ENCODE results near the gene ZNF771. TPM values are rescaled to one million over a fixed set of nuclear protein-coding genes. Genes with fewer than 3 reads are reported as not detected.
"Not testable (repeated sequence)": the region's sequence is repeated elsewhere in the genome, so short reads cannot be mapped to it uniquely, and the experiment has no call there.

ZNF771 gene
- total RNA-seq, 1 experiment from 2014 or later = 13.5 TPM

DNA sequence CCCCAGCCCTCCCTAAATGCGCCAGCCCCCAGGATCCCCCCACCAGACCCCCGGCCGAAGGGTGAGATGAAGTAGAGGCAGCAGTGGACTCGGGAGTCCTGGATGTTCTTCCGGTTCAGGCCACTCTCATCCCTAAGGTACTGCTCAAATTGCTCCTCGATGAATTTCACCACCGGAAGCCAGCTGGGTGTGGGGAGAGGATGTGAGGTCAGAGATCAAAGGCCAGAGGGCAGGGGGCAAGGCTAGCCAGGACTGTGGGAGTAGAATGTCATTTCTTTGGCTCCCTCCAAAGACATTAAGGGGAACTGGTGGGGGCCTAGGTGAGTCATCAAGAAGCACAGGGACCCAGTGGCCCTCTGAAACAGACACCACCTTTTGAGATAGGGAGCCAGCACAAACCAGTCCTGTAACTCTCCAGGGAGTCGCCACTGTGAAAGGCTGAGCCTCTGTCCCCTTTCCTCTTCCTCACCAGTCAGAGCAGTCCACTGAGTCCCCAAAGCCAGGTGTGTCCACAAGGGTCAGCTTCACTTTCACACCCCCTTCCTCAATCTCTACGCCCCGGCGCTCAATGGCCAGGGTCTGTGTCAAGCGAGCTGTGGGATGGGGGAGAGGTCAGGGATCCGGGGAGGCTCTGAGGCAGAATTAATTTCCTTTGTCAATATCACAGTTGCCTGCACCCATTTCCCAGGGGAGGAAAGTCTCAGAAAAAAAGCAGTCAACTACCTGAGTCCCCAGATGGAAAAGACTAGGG is 25.9 kb upstream of the ZNF771 start:
- H3K4me3 ChIP-seq (ENCODE audit: insufficient read depth, low read depth, low read length) = no peak overlapping the region
- DNase-seq = no peak
- no peaks in the 10 kb centered on the region for H3K36me3 ChIP-seq (replicated peaks; ENCODE audit: control insufficient read depth, insufficient read depth, low read length)
- no peaks in the 10 kb centered on the region for H3K27me3 ChIP-seq (ENCODE audit: control insufficient read depth, insufficient read depth, low read length)

DNA sequence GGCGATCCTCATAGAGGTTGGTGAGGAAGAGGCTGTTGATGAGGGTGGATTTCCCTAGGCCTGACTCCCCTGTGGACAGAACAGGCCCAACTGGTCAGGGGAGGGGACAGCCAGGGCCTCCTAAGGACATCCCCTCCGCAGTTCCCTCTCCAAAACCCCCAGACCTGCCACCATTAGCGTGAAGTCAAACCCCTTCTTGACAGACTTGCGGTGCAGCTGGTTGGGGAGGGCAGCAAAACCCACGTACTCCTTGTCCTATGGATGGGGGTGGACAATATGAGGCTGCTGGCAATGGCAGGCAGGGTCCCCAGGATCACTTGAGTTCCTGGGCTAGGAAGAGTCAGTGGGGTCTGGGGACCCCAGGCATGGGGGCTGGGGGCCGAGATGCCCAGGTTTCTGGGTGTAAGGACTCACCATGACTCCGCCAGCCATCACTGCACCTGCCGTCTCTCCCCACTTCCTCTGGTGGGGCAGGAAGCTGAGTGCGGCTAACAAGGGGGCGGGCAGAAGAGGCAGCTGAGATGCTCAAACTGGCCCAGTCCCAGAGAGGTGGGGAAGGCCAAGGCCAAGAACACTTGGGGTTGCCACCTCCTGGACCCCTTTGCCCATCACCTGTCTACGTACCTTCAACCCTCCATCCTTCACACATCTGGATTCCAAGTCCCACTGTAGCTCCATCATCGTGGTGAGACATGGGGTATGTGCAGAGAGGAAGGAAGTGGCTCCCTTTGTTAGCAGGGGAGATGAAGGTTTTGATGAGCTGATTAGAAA is 25.1 kb upstream of the ZNF771 start, which contains the start of gene SEPTIN1:
TSS of gene SEPTIN1 (minus strand) at position 451 of the 771 bp plus-strand sequence. CDS start at position 432, 19 bp downstream.
- Histone ChIP-seq H3K27me3 (ENCODE audit: control insufficient read depth, insufficient read depth, low read length) (no peaks in the 10 kb centered on the region), H3K4me3 (ENCODE audit: insufficient read depth, low read depth, low read length) (no peak within 1 kb of the TSS), H3K36me3 (replicated peaks; ENCODE audit: control insufficient read depth, insufficient read depth, low read length) (no peaks in the 10 kb centered on the region)
- DNase-seq = no peak

DNA sequence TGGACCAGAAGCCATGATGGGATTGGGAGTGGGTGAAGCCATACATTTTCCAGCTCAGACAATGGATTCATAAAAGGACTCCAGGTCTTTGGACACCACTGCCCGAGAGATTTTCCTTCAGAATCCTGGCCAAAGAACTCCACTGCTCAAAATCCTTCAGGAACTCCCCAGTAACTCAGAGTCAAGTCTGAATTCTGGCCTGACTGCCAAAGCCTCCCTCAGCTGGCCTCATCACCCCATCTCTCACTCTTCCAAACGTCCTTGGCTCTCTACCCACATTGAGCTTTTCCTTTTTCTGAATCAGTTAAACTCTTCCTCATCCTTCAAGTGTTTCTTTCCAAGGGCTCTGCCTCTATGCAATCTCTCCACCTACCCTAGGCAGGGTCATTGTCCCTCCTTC is 23.9 kb upstream of the ZNF771 start:
- Histone ChIP-seq H3K36me3 (replicated peaks; ENCODE audit: control insufficient read depth, insufficient read depth, low read length) (no peaks in the 10 kb centered on the region), H3K4me3 (ENCODE audit: insufficient read depth, low read depth, low read length) (no peak overlapping the region), H3K27me3 (ENCODE audit: control insufficient read depth, insufficient read depth, low read length) (no peaks in the 10 kb centered on the region)
- no peak for DNase-seq

DNA sequence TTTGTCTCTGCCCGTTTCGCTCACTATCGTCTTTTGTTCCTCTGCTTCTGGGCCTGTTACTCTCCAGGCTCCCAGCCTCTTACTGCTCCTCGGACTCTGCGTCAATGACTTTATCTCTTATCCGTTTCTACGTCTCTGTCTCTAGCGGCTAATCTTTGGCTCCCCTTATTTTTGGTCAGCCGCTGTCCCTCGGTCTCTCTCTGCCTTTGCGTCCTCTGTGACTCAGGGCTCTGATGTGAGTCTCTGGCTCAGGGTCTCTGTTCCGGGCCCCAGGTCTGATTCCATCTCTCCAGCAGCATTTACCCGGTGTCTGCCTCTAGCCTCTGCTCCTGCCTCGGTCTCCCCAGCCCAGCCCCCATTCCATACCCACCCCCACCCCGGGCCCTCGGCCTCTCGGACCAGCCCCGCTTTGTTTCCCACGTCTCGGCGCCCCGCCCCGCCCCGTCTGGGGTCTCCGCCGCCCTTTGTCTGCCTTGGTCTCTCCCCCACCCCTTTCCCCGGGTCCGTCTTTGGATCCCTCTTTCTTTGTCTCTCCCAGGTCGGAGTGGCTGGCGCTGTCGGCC is 12.7 kb upstream of the ZNF771 start:
- DNase-seq = peak; percentile 96
- H3K27me3 ChIP-seq (ENCODE audit: control insufficient read depth, insufficient read depth, low read length) = no peaks in the 10 kb centered on the region
- H3K36me3 ChIP-seq (replicated peaks; ENCODE audit: control insufficient read depth, insufficient read depth, low read length) = peaks cover 8% of the 10 kb centered on the region
- peak overlapping the region; percentile 93 for H3K4me3 ChIP-seq (ENCODE audit: insufficient read depth, low read depth, low read length)

DNA sequence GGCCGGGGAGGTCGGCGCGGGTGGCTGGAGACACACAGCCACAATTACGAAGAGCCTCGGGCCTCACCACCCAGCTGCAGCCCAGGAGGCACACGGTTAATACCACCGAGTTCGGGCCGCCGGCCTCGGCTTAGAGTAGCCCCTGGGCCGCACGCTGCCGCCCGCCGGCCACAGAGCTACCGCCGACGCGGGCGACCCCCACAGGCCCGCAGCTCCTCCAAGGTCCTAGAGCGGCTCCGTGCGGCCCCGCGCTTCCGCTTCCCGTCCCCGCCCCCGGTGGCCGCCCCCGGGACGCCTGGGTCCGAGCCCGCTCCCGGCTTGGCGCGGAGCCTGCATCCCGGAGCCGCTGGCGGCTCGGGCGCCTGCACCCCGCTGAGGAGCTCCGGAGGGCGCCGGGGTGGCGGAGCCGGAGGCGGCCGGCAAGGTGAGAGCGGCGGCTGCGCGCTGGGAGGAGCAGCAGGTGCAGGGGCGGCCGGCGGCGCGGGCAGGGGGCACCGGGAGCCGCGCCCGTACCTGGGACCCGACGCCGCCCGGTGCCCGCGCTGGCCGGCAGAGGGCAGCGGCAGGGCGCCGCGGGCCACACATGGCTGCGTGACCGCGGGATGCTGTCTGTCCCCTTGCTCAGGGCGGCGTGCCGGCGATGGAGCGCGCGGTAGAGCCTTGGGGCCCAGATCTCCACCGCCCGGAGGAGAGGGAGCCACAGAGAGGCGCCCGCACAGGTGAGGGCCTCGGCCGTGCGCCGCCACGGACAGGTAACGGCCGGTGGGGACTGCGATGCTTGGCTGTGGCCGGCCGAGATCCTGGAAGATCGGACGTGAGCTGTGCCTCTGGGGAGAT is 12.0 kb upstream of the ZNF771 start, which contains the start of gene ZNF48:
TSS of gene ZNF48 (plus strand) at position 266 of the 837 bp plus-strand sequence. CDS start at position 641, 375 bp downstream.
- DNase-seq = peak; percentile 95
- H3K4me3 ChIP-seq (ENCODE audit: insufficient read depth, low read depth, low read length) = peak within 1 kb of the TSS; percentile 93
- no peaks in the 10 kb centered on the region for H3K27me3 ChIP-seq (ENCODE audit: control insufficient read depth, insufficient read depth, low read length)
- peaks cover 8% of the 10 kb centered on the region for H3K36me3 ChIP-seq (replicated peaks; ENCODE audit: control insufficient read depth, insufficient read depth, low read length)

DNA sequence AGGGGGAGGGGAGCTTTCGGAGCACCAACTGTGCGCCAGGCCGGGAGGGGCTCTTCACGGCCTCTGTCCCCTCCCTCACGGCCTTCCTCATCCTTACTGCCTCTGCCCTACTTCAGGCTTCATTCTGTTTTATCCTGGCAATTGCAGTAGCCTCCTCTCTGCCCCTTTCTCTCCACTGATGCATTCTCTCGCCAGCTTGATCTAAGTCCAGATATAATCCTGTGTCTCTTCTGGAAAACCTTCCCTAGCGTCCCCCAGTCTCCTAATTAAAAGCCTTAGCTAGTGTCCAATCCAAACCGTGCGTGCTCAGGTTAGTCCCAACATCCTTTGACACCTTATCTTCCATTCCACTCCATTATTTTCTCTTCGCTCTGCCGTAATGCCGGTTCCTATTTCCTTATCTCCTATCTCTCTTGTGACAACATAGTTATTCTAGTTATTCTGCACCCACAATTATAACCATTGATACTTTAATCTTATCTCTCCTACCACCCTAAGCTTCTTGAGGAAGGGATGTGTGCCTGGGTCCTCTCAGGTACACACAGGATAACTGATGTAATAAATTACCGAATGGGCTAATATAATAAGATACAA is 11.3 kb upstream of the ZNF771 start:
- peaks cover 8% of the 10 kb centered on the region for H3K36me3 ChIP-seq (replicated peaks; ENCODE audit: control insufficient read depth, insufficient read depth, low read length)
- H3K27me3 ChIP-seq (ENCODE audit: control insufficient read depth, insufficient read depth, low read length) = no peaks in the 10 kb centered on the region
- no peak for DNase-seq
- peak overlapping the region; percentile 93 for H3K4me3 ChIP-seq (ENCODE audit: insufficient read depth, low read depth, low read length)

DNA sequence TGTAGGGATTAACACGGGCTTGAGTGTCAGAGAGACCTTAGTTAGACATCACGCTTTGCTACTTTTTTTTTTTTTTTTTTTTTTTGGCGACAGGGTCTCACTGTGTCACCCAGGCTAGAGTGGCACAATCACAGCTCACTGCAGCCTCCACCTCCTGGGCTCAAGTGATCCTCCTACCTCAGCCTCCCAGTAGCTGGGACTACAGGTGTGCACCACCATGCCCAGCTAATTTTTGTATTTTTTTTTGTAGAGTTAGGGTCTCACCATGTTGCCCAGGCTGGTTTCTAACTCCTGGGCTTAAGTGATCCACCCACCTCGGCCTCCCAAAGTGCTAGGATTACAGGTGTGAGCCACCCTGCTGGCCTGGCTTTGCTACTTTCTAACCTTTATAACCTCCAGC is 10.8 kb upstream of the ZNF771 start:
- DNase-seq; H3K27me3 ChIP-seq (ENCODE audit: control insufficient read depth, insufficient read depth, low read length); H3K36me3 ChIP-seq (replicated peaks; ENCODE audit: control insufficient read depth, insufficient read depth, low read length); H3K4me3 ChIP-seq (ENCODE audit: insufficient read depth, low read depth, low read length): not testable (repeated sequence)

DNA sequence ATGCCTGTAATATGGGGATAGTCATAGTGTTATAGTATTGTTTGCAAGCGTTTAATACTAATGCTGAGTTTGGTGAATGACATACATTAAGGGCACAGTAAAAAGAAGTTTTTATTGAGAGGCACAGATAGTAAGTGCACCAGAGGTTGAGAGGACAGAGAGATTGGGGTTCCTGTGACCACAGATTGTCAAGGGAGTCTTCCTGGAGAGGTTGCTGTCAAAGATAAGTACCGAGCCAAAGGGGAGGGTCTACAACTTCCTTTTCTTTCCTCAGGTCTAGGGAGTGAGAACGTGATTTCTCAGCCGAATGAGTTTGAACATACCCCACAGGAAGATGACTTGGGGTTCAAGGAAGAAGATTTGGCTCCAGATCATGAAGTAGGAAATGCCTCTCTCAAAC is 10.3 kb upstream of the ZNF771 start:
- no peak for DNase-seq
- Histone ChIP-seq H3K4me3 (ENCODE audit: insufficient read depth, low read depth, low read length) (no peak overlapping the region), H3K27me3 (ENCODE audit: control insufficient read depth, insufficient read depth, low read length) (no peaks in the 10 kb centered on the region), H3K36me3 (replicated peaks; ENCODE audit: control insufficient read depth, insufficient read depth, low read length) (peaks cover 8% of the 10 kb centered on the region)

DNA sequence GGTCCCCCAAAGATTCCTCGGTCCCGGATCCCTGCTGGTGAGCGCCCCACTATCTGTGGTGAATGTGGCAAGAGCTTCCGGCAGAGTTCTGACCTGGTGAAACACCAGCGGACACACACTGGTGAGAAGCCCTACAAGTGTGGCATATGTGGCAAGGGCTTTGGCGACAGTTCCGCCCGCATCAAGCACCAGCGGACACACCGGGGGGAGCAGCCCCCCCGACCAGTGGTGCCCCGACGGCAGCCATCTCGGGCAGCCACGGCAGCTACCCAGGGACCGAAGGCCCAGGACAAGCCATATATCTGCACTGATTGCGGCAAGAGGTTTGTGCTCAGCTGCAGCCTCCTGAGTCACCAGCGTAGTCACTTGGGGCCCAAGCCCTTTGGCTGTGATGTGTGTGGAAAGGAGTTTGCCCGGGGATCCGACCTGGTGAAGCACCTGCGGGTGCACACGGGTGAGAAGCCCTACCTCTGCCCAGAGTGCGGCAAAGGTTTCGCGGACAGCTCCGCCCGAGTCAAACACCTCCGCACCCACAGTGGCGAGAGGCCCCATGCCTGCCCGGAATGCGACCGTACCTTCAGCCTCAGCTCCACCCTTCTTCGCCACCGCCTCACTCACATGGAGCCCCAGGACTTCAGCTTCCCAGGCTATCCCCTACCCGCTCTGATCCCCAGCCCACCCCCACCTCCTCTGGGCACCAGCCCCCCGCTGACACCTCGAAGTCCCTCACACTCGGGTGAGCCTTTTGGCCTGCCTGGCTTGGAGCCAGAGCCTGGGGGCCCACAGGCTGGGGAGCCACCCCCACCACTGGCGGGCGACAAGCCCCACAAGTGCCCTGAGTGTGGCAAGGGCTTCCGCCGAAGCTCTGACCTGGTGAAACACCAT is 9.4 kb upstream of the ZNF771 start:
- DNase-seq = no peak
- peaks cover 8% of the 10 kb centered on the region for H3K36me3 ChIP-seq (replicated peaks; ENCODE audit: control insufficient read depth, insufficient read depth, low read length)
- H3K4me3 ChIP-seq (ENCODE audit: insufficient read depth, low read depth, low read length) = no peak overlapping the region
- no peaks in the 10 kb centered on the region for H3K27me3 ChIP-seq (ENCODE audit: control insufficient read depth, insufficient read depth, low read length)

DNA sequence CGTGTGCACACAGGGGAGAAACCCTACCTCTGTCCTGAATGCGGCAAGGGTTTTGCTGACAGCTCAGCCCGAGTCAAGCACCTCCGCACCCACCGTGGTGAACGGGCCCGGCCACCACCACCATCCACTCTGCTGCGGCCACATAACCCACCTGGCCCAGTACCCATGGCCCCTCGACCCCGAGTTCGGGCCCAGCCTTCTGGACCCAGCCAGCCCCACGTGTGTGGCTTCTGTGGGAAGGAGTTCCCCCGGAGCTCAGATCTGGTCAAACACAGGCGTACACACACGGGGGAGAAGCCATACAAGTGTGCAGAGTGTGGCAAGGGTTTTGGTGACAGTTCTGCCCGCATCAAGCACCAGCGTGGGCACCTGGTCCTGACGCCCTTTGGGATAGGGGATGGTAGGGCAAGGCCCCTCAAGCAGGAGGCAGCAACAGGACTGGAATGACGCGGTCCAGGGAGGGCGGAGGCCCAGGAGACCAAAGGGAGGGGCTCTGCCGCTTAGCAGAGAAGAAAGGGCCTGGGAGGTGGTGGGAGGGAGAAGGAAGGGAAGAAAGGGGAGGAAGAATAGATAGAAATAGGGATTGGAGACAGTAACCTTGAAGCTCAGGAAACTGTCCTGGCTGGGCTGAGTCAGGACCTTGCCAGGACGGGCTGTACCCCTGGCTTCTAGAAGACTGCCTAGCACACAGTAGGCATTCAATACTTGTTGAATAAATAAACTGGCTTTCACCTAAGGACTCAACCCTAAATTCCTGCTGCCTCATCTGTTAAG is 8.6 kb upstream of the ZNF771 start:
- Histone ChIP-seq H3K36me3 (replicated peaks; ENCODE audit: control insufficient read depth, insufficient read depth, low read length) (peaks cover 8% of the 10 kb centered on the region), H3K4me3 (ENCODE audit: insufficient read depth, low read depth, low read length) (no peak overlapping the region), H3K27me3 (ENCODE audit: control insufficient read depth, insufficient read depth, low read length) (no peaks in the 10 kb centered on the region)
- DNase-seq = peak; percentile 67

DNA sequence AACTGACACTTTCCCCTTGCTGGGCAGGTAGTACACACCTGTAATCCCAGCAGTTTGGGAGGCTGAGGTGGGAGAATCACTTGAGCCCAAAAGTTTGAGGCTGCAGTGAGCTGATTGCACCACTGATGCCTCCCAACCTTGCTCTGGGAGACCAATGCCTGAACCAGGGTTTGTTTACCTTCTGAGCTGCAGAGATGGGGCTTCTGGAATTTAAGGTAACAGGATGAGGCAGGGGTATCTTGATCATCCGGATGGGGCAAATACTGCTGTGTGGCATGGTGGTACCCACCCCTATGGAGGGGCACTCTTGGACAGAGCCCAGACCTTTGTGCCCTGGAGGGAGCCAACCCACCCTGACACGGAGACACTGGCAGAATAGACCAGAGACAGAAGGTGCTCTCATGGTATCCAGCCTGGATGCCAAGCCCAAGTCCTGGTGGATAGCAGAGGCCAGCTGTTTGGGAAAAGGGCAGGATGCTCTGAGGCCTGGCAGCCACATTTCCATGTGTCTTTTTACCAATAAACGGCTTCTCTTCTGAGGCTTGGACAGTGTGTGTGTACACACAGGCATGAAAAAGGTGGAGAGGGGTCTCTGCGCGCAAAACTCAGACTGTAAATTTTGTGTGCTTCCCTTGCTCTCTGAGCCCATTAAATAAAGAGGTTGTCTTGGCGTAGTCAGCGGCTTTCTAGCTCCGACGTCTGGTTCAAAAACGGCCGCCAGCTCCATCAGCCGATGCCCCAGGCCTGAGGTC is 7.8 kb upstream of the ZNF771 start:
- DNase-seq = peak; percentile 46
- Histone ChIP-seq H3K27me3 (ENCODE audit: control insufficient read depth, insufficient read depth, low read length) (no peaks in the 10 kb centered on the region), H3K4me3 (ENCODE audit: insufficient read depth, low read depth, low read length) (peak overlapping the region; percentile 59), H3K36me3 (replicated peaks; ENCODE audit: control insufficient read depth, insufficient read depth, low read length) (peaks cover 8% of the 10 kb centered on the region)

DNA sequence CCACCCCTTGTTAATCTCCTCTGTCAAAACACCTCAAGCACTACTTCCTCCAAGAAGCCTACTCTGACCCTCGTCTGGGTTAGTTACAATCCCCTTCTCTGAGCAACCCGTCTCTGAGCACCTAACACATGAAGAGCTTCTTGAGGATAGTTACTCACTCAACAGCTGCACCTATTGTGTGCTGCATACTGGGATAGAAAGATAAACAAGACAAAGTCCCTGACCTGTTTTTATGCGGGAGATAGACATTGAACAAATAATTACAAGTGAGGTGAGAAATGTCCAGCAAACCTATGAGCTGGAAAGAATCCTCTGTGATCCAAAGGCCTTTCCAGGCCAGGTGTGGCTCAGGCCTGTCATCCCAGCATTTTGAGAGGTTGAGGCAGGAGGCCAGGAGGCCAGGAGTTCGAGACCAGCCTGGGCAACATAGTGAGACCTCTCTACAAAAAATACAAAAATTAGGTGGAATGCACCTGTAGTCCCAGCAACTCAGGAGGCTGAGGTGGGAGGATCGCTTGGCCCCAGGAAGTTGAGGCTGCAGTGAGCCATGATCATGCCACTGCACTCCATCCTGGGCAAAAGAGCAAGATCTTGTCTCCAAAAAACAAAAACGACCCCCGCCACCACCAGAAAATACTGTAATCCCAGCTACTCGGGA is 5.5 kb upstream of the ZNF771 start:
- no peak for DNase-seq
- Histone ChIP-seq H3K4me3 (ENCODE audit: insufficient read depth, low read depth, low read length) (no peak overlapping the region), H3K36me3 (replicated peaks; ENCODE audit: control insufficient read depth, insufficient read depth, low read length) (peaks cover 8% of the 10 kb centered on the region), H3K27me3 (ENCODE audit: control insufficient read depth, insufficient read depth, low read length) (no peaks in the 10 kb centered on the region; the same call in 1 of the 2 replicates)

All from H7 (cell line).